ENCODE results near the gene ZNF578.
"Not testable (repeated sequence)": the region's sequence is repeated elsewhere in the genome, so short reads cannot be mapped to it uniquely, and the experiment has no call there.

ZNF578 gene

DNA sequence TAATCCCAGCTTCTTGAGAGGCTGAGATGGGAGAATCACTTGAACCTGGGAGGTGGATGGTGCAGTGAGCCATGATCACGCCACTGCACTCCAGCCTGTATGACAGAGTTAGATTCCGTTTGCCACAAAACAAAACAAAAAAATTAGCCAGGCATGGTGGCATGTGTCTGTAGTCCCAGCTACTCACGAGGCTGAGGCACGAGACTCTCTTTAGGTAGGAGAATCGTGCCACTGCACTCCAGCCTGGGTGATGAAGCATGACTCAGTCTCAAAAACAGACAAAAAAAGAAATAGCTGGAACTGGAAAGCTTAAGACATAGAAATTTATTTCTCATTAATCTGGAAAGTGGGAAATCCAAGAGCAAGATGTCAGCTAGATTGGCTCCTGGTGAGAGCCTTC lies 53.9 kb downstream of the ZNF578 start:
- in situ Hi-C loops (cut with HindIII; ENCODE audit: low sequenced_read_pairs): no loop called here

DNA sequence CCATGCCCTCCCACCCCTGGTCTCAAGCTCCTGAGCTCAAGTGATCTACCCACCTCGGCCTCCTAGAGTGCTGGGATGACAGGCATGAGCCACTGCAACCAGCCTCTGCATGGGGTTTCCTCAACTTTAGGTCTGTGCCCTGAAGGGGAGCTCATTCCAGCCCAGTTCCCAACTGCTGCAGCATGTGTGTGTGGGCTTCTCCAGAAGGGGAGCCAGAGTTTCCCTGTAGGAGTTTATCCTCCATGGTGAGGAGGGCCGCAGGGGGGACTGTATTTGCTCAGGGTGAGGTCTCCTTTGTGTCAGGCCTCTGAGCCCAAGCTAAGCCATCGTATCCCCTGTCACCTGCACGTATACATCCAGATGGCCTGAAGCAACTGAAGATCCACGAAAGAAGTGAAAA lies 62.8 kb downstream of the ZNF578 start:
- in situ Hi-C loops (cut with HindIII; ENCODE audit: low sequenced_read_pairs): no loop called here

DNA sequence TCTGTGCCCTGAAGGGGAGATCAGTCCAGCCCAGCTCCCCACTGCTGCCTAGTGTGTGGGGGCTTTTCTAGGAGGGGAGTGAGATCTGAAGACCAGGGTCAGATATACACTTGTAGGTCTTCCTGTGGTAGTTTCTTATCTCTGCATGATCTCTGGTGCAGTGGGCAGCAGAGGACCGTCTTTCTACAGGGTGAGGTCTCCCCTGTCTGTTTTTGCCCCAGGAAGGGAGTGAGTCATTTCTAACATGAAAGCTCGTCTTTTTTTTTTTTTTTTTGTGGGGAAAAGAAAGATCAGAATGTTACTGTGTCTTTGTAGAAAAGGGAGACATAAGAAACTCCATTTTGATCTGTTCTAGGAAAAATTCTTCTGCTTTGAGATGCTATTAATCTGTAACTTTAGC lies 65.3 kb downstream of the ZNF578 start:
- in situ Hi-C loops (cut with HindIII; ENCODE audit: low sequenced_read_pairs): no loop called here

DNA sequence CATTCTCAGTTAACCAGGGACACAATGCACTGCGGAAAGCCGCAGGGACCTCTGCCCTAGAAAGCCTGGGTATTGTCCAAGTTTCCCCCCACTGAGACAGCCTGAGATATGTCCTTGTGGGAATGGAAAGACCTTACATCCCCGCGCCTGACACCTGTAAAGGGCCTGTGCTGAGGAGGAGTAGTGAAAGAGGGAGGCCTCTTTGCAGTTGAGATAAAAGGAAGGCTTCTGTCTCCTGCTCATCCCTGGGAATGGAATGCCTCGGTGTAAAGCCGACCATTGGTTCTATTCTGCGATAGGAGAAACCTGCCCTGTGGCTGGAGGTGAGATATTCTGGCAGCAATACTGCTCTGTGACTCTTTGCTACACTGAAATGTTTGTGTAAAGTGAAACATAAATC lies 65.8 kb downstream of the ZNF578 start:
- in situ Hi-C loops (cut with HindIII; ENCODE audit: low sequenced_read_pairs): not testable (repeated sequence)

DNA sequence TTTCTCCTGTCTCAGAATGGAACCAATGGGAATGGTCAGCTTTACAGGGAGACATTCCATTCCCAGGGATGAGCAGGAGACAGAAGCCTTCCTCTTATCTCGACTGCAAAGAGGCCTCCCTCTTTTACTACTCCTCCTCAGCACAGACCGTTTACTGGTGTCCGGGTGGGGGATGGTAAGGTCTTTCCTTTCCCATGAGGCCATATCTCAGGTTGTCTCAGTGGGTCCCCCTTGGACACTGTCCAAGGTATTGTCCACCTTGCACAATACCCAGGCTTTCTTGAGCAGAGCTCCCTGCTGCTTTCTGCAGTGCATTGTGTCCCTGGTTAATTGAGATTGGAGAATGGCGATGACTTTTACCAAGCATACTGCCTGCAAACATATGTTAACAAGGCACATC lies 66.7 kb downstream of the ZNF578 start:
- in situ Hi-C loops (cut with HindIII; ENCODE audit: low sequenced_read_pairs): no loop called here

DNA sequence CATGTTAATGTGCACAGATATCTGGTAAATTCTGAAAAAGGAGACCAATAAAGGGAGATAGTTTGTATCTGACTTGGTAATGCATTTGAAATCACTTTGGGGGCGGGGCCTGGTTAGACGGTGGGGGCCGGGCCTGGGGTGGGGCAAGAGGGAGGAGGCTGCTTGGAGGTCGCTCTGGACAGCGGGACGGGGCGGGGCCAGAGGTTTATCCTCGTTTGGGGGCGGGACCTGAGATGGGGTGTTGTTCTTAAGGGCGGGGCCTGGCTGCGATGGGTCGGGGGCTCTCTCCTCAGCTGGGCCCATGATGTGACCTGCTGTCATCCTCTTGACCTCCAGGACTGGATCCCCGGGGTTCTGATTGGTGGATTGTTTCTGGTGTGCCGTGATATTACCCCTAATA lies 69.2 kb downstream of the ZNF578 start:
- in situ Hi-C loops (cut with HindIII; ENCODE audit: low sequenced_read_pairs): no loop called here

DNA sequence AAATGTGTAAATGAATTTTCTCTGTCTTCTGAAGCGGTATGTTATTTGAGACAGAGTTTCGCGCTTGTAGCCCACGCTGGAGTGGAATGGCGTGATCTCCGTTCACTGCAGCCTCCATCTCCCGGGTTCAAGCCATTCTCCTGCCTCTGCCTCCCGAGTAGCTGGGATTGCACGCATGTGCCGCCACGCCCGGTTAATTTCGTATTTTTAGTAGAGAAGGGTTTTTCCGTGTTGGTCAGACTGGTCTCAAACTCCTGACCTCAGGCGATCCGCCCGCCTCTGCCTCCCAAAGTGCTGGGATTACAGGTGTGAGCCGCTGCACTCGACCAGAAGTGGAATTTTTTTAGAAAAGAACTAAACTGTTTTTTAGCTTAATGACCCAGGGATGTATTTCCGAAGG lies 70.7 kb downstream of the ZNF578 start:
- in situ Hi-C loops (cut with HindIII; ENCODE audit: low sequenced_read_pairs): no loop called here

DNA sequence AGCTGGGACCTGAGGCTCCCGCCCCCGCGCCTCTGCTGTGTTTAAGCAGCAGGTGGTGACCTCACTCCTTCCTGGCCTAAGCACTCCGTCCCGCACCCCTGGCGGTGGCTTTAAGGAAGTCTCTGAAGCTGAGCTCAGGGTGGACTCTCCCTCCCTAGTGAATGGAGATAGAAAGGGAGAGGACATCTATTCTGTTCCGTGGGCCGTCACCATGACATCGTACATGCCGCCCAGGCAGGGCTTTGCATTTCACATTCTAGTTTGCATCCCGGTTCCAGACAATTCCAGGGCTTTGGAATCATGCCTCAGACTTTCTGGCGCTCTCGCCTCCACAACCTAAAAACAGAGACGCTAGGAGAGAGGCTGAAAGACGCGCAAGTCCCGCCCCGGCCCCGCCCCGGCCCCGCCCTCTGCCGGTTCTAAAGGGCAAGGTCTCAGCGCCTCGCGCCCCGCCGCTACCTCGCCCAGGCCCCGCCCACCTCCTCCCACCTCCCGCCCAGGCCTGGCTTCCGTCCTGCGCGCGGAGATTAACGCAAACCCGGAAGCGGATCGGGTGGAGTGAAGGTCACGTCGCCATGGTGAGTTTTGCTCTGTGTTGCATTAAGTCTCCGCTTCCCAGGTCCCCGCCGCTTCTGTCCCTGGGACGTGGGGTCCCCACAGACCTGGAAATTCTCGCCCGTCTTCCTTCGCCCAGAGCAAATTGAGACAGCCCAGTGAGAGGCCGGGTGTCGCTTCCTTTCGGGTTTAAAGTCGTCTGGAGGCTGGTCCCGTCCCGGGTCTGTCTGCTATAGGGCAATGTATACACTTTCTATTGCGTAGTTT lies 74.0 kb downstream of the ZNF578 start, which contains the start of gene ZNF808:
Gene ZNF808 (plus strand): TSS at position 535 of the 822 bp plus-strand sequence. CDS start 15,617 bp downstream, outside the sequence.
- in situ Hi-C loops (cut with HindIII; ENCODE audit: low sequenced_read_pairs): no loop called here

DNA sequence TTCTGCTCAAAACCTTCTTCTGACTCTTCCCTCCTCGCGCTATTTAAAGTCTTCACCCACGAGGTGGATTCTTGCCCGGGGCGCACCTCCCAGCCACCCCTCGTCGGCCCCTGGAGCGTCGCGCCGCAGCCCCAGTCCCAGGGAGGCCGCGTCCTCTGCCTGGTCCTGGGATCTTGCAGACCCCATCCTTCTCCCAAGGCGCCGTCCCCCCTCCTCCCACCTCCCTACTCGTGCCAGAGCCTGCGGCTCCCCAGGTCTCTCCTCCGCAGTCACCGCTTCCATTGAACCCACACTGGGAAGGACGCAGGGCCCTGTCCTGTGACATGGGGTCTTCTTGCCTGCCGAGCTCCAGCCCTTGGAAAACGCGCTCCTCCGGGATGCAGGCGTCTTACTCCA lies 74.6 kb downstream of the ZNF578 start:
- in situ Hi-C loops (cut with HindIII; ENCODE audit: low sequenced_read_pairs): no loop called here

DNA sequence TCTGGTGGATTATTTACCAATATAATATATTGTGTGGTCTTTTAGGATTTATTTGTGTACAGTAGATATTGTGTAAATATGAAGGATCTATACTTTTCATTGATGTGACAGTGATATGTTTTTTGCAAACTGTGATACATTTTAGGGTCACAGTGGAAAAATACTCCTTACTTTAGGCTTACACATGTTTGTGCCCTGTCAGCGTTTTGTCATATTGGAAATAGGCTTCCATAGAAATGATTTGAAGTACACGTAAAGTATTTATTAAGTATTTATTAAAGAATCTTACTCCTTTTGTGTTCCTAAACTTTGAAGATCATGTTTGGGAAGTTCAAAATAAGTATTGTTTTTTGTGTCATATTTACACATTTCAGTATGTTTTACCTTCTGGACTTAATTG lies 79.1 kb downstream of the ZNF578 start:
- in situ Hi-C loops (cut with HindIII; ENCODE audit: low sequenced_read_pairs): no loop called here

DNA sequence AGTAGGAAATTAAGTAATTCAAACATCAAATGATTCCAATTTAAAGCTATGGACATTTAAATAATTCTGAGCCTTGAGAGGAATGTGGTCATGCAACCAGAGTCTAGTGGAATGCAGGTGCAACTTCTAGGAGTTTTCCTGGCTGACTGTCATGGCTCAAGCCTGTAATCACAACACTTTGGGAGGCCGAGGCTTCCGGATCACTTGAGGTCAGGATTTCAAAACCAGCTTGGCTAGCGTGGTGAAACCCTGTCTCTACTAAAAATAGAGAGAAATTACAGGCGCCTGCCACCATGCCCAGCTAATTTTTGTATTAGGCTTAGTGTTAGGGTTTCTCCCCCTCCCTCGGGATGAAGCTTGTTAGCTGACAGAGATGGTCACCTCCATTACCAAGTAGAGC lies 80.5 kb downstream of the ZNF578 start:
- in situ Hi-C loops (cut with HindIII; ENCODE audit: low sequenced_read_pairs): no loop called here

DNA sequence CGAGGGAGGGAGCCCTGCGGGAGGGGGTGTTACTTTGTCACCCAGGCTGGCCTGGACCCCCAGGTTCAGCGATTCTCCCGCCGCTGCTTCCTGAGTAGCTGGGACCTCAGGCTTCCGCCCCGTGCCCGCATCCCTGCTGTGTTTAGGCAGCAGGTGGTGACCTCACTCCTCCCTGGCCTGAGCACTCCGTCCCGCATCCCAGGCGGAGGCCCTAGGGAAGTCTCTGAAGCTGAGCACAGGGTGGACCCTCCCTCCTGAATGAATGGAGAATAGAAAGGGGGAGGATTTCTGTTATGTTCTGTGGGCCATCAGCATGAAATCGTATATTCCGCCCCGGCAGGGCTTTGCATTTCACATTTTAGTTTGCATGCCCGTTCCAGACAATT lies 82.0 kb downstream of the ZNF578 start:
- in situ Hi-C loops (cut with HindIII; ENCODE audit: low sequenced_read_pairs): not testable (repeated sequence)

DNA sequence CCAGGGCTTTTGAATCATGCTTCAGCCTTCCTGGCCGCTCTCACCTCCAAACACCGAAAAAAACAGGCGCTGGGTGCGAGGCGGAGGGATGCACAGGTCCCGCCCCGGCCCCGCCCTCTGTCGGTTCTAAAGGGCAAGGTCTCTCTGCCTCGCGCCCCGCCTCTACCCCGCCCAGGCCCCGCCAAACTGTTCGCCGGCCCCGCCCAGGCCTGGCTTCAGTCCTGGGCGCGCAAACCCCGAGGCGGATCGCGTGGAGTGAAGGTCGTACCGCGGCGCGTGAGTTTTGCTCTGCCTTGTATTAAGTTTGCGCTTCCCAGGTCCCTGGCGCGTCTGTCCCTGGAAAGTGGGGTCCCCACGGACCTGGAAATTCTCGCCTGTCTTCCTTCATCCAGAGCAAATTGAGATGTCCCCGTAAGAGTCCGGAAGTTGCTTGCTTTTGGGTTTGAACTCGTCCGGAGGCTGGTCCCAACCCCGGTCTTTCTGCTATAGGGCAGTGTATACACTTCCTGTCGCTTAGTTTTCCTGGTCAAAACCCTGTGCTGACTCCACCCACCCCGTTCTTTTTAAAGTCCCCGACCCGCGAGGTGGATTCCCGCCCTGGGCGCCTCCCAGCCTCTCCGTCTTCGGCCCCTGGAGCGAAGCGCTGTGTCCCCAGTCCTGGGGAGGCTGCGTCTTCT lies 82.6 kb downstream of the ZNF578 start:
- in situ Hi-C loops (cut with HindIII; ENCODE audit: low sequenced_read_pairs): no loop called here

DNA sequence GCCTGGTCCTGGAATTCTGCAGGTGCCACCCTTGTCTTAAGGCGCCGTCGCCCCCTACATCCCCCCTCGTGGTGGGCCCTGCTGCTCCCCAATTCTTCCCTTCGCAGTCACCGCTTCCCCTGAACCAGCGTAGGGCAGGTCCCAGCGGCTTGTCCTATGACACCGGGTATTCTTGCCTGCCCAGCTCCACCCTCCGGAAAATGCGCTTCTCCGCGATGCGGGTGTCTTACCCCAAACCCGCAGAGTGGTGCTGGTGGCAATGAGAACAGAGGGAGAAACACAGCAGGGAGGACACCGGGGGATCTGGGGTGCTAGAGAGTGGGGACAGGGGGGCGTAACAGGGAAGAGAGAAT lies 83.1 kb downstream of the ZNF578 start:
- in situ Hi-C loops (cut with HindIII; ENCODE audit: low sequenced_read_pairs): no loop called here

DNA sequence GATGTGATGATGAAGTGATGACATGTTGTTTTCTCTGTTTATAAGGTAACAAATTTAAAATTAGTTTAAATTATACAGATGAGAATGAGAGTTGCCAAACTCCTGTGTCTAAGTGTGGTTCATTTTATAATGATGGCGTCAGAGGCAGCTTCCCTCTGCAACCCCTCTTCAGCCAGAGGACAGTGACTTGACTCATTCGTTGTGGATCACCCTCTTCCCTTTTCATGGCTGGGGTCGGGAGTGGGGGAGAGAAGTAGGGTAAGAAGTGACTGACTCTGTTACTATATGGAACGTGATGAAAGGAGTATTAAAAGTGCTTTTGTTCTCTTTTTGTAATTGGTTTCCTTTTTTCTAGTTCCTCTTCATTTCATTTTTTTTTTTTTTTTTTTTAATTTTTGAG lies 85.5 kb downstream of the ZNF578 start:
- in situ Hi-C loops (cut with HindIII; ENCODE audit: low sequenced_read_pairs): not testable (repeated sequence)

DNA sequence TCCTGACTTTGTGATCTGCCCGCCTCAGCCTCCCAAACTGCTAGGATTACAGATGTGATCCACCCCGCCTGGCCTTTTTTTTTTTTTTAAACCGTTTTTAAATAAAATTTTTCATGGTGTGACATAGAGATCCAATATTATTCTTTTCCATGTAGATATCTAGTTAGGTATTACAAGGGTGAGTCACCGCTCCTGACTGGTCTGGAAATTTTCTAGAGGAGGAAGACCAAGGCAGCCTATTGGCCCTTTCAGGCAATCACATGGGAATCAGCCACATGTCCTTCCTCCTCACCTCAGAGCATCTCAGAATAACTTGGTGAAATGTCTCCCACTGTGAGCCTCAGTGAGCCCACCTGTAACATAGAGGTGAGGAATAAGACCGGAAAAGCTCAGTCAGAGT lies 87.8 kb downstream of the ZNF578 start:
- in situ Hi-C loops (cut with HindIII; ENCODE audit: low sequenced_read_pairs): not testable (repeated sequence)

DNA sequence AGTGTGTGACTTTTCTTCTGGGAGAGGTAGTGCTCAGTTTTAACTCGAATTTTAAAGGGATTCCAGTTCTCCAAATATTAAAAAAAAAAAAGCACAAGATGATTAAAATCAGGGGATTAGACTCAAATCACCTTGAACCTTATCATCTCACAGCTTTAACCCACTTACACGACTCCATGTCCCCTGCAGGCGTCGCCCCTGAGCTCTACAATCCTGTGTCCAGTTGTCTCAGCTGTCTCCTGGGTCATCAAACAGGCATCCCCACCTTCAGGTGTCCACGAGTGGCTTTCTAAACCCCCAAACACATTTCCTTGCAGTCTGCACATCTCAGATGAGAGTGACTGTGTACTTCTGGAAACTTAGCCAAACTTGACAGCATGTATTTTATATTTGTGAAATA lies 88.3 kb downstream of the ZNF578 start:
- in situ Hi-C loops (cut with HindIII; ENCODE audit: low sequenced_read_pairs): no loop called here

DNA sequence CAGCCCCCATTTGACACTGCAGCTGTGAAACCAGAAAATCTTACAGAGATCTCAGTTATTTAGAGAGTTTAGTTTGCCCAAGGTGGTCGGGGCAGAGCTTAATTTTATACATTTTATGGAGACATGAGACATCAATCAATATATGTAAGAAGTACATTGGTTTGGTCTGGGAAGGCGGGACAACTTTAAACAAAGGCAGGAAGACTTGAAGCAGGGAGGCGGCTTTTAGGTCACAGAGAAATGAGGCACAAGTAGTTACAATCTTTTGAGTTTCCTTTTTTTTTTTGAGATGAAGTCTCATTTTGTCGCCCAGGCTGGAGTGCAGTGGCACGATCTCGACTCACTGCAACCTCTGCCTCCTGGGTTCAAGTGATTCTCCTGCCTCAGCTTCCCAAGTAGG lies 89.2 kb downstream of the ZNF578 start:
- in situ Hi-C loops (cut with HindIII; ENCODE audit: low sequenced_read_pairs): not testable (repeated sequence)

DNA sequence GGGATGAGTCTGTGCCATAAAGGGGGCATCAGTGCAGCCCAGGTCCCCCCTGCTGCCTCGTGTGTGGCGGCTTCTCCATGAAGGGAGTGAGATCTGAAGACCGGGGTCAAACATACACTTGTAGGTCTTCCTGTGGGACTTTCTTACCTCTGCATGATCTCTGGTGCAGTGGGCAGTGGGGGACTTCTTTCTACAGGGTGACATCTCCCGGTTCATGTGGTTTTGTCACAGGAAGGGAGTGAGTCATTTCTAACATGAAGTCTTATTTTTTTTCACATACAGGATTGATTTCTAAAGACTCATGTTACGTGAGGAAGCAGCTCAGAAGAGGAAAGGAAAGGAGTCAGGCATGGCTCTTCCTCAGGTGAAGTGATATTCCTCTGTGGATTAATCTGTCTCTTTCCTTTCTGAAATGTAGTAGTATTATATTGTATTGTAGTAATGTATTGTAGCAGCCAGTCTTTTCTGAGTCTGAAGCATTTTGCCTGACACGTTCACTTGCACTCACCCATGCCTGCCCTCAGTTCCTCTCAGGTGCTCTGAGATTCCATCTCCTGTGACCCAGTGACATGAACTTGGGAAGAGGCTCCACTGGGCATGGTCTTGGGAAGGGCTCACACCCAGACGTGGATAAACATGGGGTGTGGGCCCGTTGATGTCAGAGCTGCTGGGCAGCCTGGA lies 89.8 kb downstream of the ZNF578 start:
- in situ Hi-C loops (cut with HindIII; ENCODE audit: low sequenced_read_pairs): no loop called here

DNA sequence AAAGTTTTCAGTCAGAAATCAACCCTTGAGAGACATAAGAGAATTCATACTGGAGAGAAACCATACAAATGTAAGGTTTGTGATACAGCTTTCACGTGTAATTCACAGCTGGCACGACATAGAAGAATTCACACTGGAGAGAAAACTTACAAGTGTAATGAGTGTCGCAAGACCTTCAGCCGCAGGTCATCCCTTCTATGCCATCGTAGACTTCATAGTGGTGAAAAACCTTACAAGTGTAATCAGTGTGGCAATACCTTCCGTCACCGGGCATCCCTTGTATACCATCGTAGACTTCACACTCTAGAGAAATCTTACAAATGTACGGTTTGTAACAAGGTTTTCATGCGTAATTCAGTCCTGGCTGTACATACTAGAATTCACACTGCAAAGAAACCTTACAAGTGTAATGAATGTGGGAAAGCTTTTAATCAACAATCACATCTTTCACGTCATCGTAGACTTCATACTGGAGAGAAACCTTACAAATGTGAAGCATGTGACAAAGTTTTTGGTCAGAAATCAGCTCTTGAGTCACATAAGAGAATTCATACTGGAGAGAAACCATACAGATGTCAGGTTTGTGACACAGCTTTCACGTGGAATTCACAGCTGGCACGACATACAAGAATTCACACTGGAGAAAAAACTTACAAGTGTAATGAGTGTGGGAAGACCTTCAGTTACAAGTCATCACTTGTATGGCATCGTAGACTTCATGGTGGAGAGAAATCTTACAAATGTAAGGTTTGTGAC lies 101.0 kb downstream of the ZNF578 start:
- in situ Hi-C loops (cut with HindIII; ENCODE audit: low sequenced_read_pairs): no loop called here

All from DLD1 (cell line).